MCF 10A (cell line): ENCODE measurements around the gene SND1. TPM values are rescaled to one million over a fixed set of nuclear protein-coding genes. Genes with fewer than 3 reads are reported as not detected.

ENCODE experiments used
- BruUV-seq: library from RNA; stranded (reverse); fragments of 400-500 nt; replicated peaks from 2 replicates; lab custom pipeline; 2021; lab: Mats Ljungman, UMichigan
- CTCF ChIA-PET: fragments of 300-600 bp; sonication (Branson Sonifier 250); formaldehyde crosslinking; extraction: SDS; loops from one replicate; lab custom pipeline; 2021; ENCODE audit warnings: antibody characterized with exemption, inconsistent platforms; lab: Yijun Ruan, JAX
- POLR2A ChIA-PET: fragments of 300-600, 350-650 bp; sonication (Branson Sonifier 250); formaldehyde crosslinking; extraction: SDS; loops from one replicate; lab custom pipeline; 2020; ENCODE audit warnings: antibody characterized with exemption, inconsistent platforms; lab: Yijun Ruan, JAX
- DNase-seq: peaks from one replicate; pipeline ENCODE4 v3.0.0-alpha.2; 2018; ENCODE audit not compliant: unreplicated experiment
- H3K27ac Mint-ChIP-seq: one replicate; pipeline ENCODE4 v1.8.0; 2022; ENCODE audit warnings: mild to moderate bottlenecking, low read depth, mixed read lengths; ENCODE audit not compliant: unreplicated experiment
- H3K27me3 Mint-ChIP-seq: one replicate; pipeline ENCODE4 v1.8.0; 2022; ENCODE audit warnings: mixed read lengths; ENCODE audit not compliant: insufficient read depth, unreplicated experiment
- H3K36me3 Mint-ChIP-seq: one replicate; pipeline ENCODE4 v1.8.0; 2022; ENCODE audit warnings: mild to moderate bottlenecking, moderate library complexity, mixed read lengths; ENCODE audit not compliant: insufficient read depth, unreplicated experiment
- H3K4me1 Mint-ChIP-seq: one replicate; pipeline ENCODE4 v1.8.0; 2022; ENCODE audit warnings: mixed read lengths; ENCODE audit not compliant: insufficient read depth, unreplicated experiment
- H3K4me3 Mint-ChIP-seq: one replicate; pipeline ENCODE4 v1.8.0; 2022; ENCODE audit warnings: mild to moderate bottlenecking, moderate library complexity, mixed read lengths; ENCODE audit not compliant: unreplicated experiment
- H3K9me3 Mint-ChIP-seq: one replicate; pipeline ENCODE4 v1.8.0; 2022; ENCODE audit warnings: mixed read lengths; ENCODE audit not compliant: unreplicated experiment
- intact Hi-C: fragments of 100-400 bp; cut with micrococcal nuclease; formaldehyde crosslinking; loops from 2 replicates; pipeline ENCODE4 v1.14.1; 2022
- total RNA-seq: library from RNA; stranded (reverse); gene quantifications from 2 replicates; pipeline ENCODE4 v1.2.3, GENCODE V29; 2022
- TF ChIP-seq, protein P1 (sequence below): fragments of 200-600 bp; IDR thresholded peaks from one replicate; pipeline ENCODE4 v1.8.0; 2022; ENCODE audit warnings: antibody characterized with exemption, mild to moderate bottlenecking; ENCODE audit not compliant: unreplicated experiment

Gene SND1
- total RNA-seq, 1 experiment from 2014 or later: 297 TPM

GRCh38 chr7:128053991-128054390 is 402.0 kb downstream of the SND1 start:
- no peak for DNase-seq
- TF ChIP-seq, protein P1, sequence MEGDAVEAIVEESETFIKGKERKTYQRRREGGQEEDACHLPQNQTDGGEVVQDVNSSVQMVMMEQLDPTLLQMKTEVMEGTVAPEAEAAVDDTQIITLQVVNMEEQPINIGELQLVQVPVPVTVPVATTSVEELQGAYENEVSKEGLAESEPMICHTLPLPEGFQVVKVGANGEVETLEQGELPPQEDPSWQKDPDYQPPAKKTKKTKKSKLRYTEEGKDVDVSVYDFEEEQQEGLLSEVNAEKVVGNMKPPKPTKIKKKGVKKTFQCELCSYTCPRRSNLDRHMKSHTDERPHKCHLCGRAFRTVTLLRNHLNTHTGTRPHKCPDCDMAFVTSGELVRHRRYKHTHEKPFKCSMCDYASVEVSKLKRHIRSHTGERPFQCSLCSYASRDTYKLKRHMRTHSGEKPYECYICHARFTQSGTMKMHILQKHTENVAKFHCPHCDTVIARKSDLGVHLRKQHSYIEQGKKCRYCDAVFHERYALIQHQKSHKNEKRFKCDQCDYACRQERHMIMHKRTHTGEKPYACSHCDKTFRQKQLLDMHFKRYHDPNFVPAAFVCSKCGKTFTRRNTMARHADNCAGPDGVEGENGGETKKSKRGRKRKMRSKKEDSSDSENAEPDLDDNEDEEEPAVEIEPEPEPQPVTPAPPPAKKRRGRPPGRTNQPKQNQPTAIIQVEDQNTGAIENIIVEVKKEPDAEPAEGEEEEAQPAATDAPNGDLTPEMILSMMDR: no peak
- Mint-ChIP-seq H3K4me1 (peaks cover 7% of the 10 kb centered on the region), H3K9me3 (no peaks in the 10 kb centered on the region), H3K36me3 (peaks cover 24% of the 10 kb centered on the region), H3K27me3 (no peaks in the 10 kb centered on the region), H3K4me3 (no peak overlapping the region), H3K27ac (no peak overlapping the region)
- POLR2A ChIA-PET: interaction anchor here (1.5 kb wide), 1 partner anchor 9 kb away, joined by 4 read pairs; no protein-coding TSS in a partner anchor
- BruUV-seq: no TSS peak
- intact Hi-C loops: no loop called here
- CTCF ChIA-PET: interaction anchor here (0.6 to 0.8 kb wide), 3 partner anchors 9 to 719 kb away, joined by 3 read pairs; no protein-coding TSS in a partner anchor

DNA sequence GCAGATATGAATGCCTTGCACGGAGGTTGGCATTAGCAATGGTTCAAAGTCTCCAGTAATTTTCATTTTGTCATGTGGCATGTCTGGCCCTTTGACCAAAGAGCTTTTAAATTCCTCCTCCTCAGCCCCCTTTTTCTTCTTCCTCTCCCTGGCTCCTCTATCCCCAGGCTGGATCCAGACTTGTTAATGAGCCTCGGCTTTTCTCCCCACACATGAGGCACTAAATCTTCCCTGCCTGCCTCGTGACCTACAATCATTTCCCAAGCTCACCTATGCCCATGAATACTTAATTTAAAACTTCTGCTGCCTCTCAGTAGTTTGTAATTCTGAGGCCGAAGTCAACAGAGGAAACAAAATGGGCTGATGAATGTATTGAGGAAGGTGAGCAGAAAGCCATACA is 402.5 kb downstream of the SND1 start:
- no TSS peak for BruUV-seq
- POLR2A ChIA-PET: interaction anchor here (1.1 kb wide), 1 partner anchor 14 kb away, joined by 5 read pairs; no protein-coding TSS in a partner anchor

GRCh38 chr7:128055637-128056036 is 403.6 kb downstream of the SND1 start:
- H3K4me1 Mint-ChIP-seq: peaks cover 7% of the 10 kb centered on the region
- H3K27ac Mint-ChIP-seq: no peak overlapping the region
- peaks cover 20% of the 10 kb centered on the region for H3K36me3 Mint-ChIP-seq
- intact Hi-C loops: no loop called here
- DNase-seq: no peak
- ChIA-PET CTCF (no interaction called here), POLR2A (interaction anchor here (1.2 kb wide), 1 partner anchor 216 kb away, joined by 3 read pairs; no protein-coding TSS in a partner anchor)
- H3K27me3 Mint-ChIP-seq: no peaks in the 10 kb centered on the region
- H3K9me3 Mint-ChIP-seq: no peaks in the 10 kb centered on the region
- no TSS peak for BruUV-seq
- TF ChIP-seq, protein P1: no peak
- H3K4me3 Mint-ChIP-seq: no peak overlapping the region

More for the DNA sequence above, 402.5 kb downstream of the SND1 start:
- Mint-ChIP-seq H3K27me3 (no peaks in the 10 kb centered on the region), H3K9me3 (no peaks in the 10 kb centered on the region), H3K4me1 (peaks cover 7% of the 10 kb centered on the region), H3K36me3 (peaks cover 21% of the 10 kb centered on the region), H3K4me3 (no peak overlapping the region), H3K27ac (no peak overlapping the region)
- CTCF ChIA-PET: interaction anchor here (0.6 to 0.8 kb wide), 3 partner anchors 8 to 720 kb away, joined by 3 read pairs; no protein-coding TSS in a partner anchor
- intact Hi-C loops: no loop called here
- no peak for DNase-seq
- TF ChIP-seq, protein P1: no peak

- no TSS peak for BruUV-seq
- POLR2A ChIA-PET: no interaction called here
- no peaks in the 10 kb centered on the region for H3K27me3 Mint-ChIP-seq
Measured at GRCh38 chr7:128056901-128057300, 404.9 kb downstream of the SND1 start.

More at GRCh38 chr7:128056901-128057300, 404.9 kb downstream of the SND1 start:
- peak; percentile 37 for DNase-seq
- TF ChIP-seq, protein P1: no peak
- no peaks in the 10 kb centered on the region for H3K9me3 Mint-ChIP-seq
- CTCF ChIA-PET: interaction anchor here (0.6 kb wide), 1 partner anchor 124 kb away, joined by 3 read pairs; no protein-coding TSS in a partner anchor
- peaks cover 24% of the 10 kb centered on the region for H3K36me3 Mint-ChIP-seq
- intact Hi-C loops: no loop called here
- H3K4me1 Mint-ChIP-seq: peaks cover 7% of the 10 kb centered on the region
- no peak overlapping the region for H3K27ac Mint-ChIP-seq
- H3K4me3 Mint-ChIP-seq: no peak overlapping the region
